ENCODE results near the gene CEP78.

Gene CEP78

GRCh38 chr9:78291240-78291925 lies 55.5 kb downstream of the CEP78 start:
- DNase-seq, result no peak

- DNase-seq, result no peak
Measured at GRCh38 chr9:78292026-78292425, 56.2 kb downstream of the CEP78 start.

- DNase-seq, result no peak
Measured at GRCh38 chr9:78292716-78293497, 57.0 kb downstream of the CEP78 start.

- DNase-seq, result no peak
Measured at GRCh38 chr9:78294290-78295176, 58.7 kb downstream of the CEP78 start.

GRCh38 chr9:78295177-78295575 lies 59.3 kb downstream of the CEP78 start:
- no peak for DNase-seq

GRCh38 chr9:78295731-78296130 lies 59.9 kb downstream of the CEP78 start:
- no peak for DNase-seq

GRCh38 chr9:78296201-78296892 lies 60.5 kb downstream of the CEP78 start:
- DNase-seq, result no peak

GRCh38 chr9:78296893-78297671 lies 61.2 kb downstream of the CEP78 start, which contains the start of gene PSAT1:
TSS of gene PSAT1 (plus strand) at chr9:78297125. CDS start at chr9:78297211, 86 bp downstream.
- DNase-seq, result peak in 1 of 2 experiments; percentile 13

GRCh38 chr9:78297672-78297961 lies 61.7 kb downstream of the CEP78 start:
- no peak for DNase-seq

GRCh38 chr9:78298046-78298765 lies 62.3 kb downstream of the CEP78 start:
- DNase-seq, result no peak

- DNase-seq, result no peak
Measured at GRCh38 chr9:78300209-78300608, 64.3 kb downstream of the CEP78 start.

- no peak for DNase-seq
Measured at GRCh38 chr9:78301466-78301865, 65.6 kb downstream of the CEP78 start.

GRCh38 chr9:78303377-78304062 lies 67.6 kb downstream of the CEP78 start:
- DNase-seq, result no peak

GRCh38 chr9:78304357-78304756 lies 68.5 kb downstream of the CEP78 start:
- DNase-seq, result no peak

- no peak for DNase-seq
Measured at GRCh38 chr9:78306222-78307076, 70.6 kb downstream of the CEP78 start.

- no peak for DNase-seq
Measured at GRCh38 chr9:78307360-78307759, 71.5 kb downstream of the CEP78 start.

- DNase-seq, result no peak
Measured at GRCh38 chr9:78309066-78309465, 73.2 kb downstream of the CEP78 start.

- no peak for DNase-seq
Measured at GRCh38 chr9:78311075-78311474, 75.2 kb downstream of the CEP78 start.

- no peak for DNase-seq
Measured at GRCh38 chr9:78311886-78312524, 76.1 kb downstream of the CEP78 start.
